Muscle layer of duodenum (tissue), 2 donors: ENCODE data around the gene GNA12.

Experiments
- H3K27ac ChIP-seq: one replicate; pipeline ENCODE4 v1.7.0; 2013; ENCODE audit warnings: mild to moderate bottlenecking, low read length
- H3K27me3 ChIP-seq: one replicate; pipeline ENCODE4 v1.7.0; 2013; ENCODE audit warnings: low read depth, mild to moderate bottlenecking, control low read depth, low read length
- H3K36me3 ChIP-seq, 2 donors: one replicate each; pipeline ENCODE4 v1.7.0; 2013; ENCODE audit warnings: low read length in 2 of 2, control low read depth in 1 of 2, mild to moderate bottlenecking in 1 of 2; ENCODE audit not compliant: insufficient read depth in 2 of 2, control insufficient read depth in 1 of 2
- H3K4me1 ChIP-seq, 2 donors: one replicate each; pipeline ENCODE4 v1.7.0; 2013; ENCODE audit warnings: low read length in 2 of 2, mild to moderate bottlenecking in 2 of 2, control low read depth in 1 of 2, moderate library complexity in 1 of 2; ENCODE audit not compliant: insufficient read depth in 2 of 2, control insufficient read depth in 1 of 2
- H3K4me3 ChIP-seq, 2 donors: one replicate each; pipeline ENCODE4 v1.7.0; 2013; ENCODE audit warnings: low read length in 2 of 2, low read depth in 1 of 2, mild to moderate bottlenecking in 1 of 2
- H3K9me3 ChIP-seq, 2 donors: one replicate each; pipeline ENCODE4 v1.7.0; 2013; ENCODE audit warnings: low read length in 2 of 2, control low read depth in 1 of 2, mild to moderate bottlenecking in 1 of 2; ENCODE audit not compliant: control insufficient read depth in 1 of 2
- donor health status: healthy.

Gene GNA12

DNA sequence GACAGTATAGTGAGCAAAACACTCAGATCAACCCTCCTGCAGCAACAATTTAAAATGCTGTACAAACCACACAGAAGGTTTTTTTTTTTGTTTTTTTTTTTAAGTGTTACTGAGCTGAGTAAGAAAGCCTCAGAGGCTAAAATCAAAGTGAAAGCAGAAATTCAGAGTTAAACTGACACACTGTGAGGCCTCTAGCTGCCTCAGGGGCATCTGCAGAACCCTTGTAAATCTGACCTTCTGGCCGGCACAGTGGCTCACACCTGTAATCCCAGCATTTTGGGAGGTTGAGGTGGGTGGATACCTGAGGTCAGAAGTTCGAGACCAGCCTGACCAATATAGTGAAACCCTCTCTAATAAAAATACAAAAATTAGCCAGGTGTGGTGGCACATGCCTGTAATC is 7.4 kb upstream of the GNA12 start:
- no peaks in the 10 kb centered on the region for H3K9me3 ChIP-seq
- H3K36me3 ChIP-seq: no peaks in the 10 kb centered on the region
- no peak overlapping the region for H3K27ac ChIP-seq
- H3K4me1 ChIP-seq: no peaks in the 10 kb centered on the region
- H3K4me3 ChIP-seq: no peak overlapping the region
- H3K27me3 ChIP-seq: no peaks in the 10 kb centered on the region

DNA sequence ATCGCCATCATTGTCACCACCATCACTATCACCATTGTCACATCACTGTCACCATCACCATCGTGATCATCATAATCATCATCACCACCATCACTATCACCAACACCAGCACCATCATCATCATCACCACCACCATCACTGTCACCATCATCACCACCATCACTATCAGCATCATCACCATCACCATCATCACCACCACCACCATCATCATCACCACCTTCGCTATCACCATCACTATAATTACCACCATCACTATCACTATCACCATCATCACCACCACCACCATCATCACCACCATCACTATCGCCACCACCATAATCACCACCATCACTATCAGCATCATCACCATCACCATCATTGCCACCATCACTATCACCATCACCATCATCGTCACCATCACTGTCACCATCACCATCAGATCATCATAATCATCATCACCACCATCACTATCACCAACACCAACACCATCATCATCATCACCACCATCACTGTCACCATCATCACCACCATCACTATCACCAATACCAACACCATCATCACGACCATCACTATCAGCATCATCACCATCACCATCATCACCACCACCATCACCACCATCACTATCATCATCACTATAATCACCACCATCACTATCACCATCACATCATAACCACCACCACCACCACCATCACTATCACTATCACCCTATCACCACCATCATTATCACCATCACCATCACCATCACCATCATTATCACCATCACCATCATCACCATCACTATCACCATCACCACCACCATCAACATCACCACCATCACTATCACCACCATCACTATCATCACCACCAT is 6.0 kb upstream of the GNA12 start:
- H3K36me3 ChIP-seq: no peaks in the 10 kb centered on the region
- H3K27me3 ChIP-seq: no peaks in the 10 kb centered on the region
- H3K4me3 ChIP-seq: no peak overlapping the region
- H3K9me3 ChIP-seq: no peaks in the 10 kb centered on the region
- no peaks in the 10 kb centered on the region for H3K4me1 ChIP-seq
- no peak overlapping the region for H3K27ac ChIP-seq

- no peak overlapping the region for H3K27ac ChIP-seq
- no peaks in the 10 kb centered on the region for H3K27me3 ChIP-seq
- peaks cover 0 to 19% of the 10 kb centered on the region in 2 donors for H3K4me1 ChIP-seq
- peak overlapping the region; percentile 64 to 74 for H3K4me3 ChIP-seq
- H3K9me3 ChIP-seq: no peaks in the 10 kb centered on the region
- H3K36me3 ChIP-seq: peaks cover 0 to 3% of the 10 kb centered on the region in 2 donors
Observed at GRCh38 chr7:2845034-2845592, 1.0 kb upstream of the GNA12 start.

DNA sequence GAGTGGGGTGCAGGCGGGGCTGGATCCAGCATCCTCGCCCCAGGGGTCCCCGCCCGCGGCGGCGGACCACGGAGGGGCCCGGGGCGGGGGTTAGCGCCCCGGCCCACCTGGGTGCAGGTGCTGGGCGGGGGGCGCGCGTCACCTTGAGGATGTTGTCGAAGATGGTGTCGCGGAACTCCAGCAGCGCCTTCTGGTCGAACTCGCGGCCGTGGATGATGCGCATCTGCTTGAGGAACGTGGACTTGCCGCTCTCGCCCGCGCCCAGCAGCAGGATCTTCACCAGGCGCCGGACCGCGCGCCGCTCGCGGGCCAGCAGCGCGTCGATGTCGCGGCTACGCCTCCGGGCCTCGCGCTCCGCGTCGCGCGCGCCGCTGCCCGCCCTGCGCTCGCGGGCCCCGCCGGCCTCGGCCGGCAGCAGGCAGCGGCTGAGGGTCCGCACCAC is 376 bp downstream of the GNA12 start:
- Histone ChIP-seq H3K4me1 (peaks cover 0 to 19% of the 10 kb centered on the region in 2 donors), H3K9me3 (no peaks in the 10 kb centered on the region), H3K36me3 (peaks cover 0 to 7% of the 10 kb centered on the region in 2 donors), H3K27me3 (no peaks in the 10 kb centered on the region), H3K27ac (no peak overlapping the region), H3K4me3 (peak overlapping the region; percentile 37 to 77)

DNA sequence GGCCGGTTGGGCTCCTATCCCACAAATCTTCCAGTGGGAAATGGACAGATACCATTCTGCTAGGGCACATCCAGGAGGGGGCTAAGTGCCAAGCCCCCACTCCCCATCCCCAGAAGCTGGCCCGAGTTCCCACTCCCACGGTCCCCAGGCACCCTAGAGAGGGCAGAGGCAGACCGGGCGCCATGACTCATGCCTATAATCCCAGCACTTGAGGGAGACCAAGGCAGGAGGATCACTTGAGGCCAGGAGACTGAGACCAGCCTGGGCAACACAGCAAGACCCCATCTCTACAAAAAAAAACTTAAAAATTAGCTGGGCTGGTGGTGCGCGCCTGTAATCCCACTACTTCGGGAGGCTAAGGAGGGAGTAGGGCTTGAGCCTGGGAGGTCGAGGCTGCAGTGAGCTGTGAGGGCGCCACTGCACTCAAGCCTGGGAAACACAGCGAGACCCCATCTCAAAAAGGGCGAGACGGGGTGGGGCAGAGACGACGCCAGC is 870 bp downstream of the GNA12 start:
- Histone ChIP-seq H3K27me3 (no peaks in the 10 kb centered on the region), H3K4me1 (peaks cover 0 to 19% of the 10 kb centered on the region in 2 donors), H3K4me3 (peak overlapping the region; percentile 37 to 77), H3K27ac (no peak overlapping the region), H3K9me3 (no peaks in the 10 kb centered on the region), H3K36me3 (peaks cover 0 to 7% of the 10 kb centered on the region in 2 donors)

DNA sequence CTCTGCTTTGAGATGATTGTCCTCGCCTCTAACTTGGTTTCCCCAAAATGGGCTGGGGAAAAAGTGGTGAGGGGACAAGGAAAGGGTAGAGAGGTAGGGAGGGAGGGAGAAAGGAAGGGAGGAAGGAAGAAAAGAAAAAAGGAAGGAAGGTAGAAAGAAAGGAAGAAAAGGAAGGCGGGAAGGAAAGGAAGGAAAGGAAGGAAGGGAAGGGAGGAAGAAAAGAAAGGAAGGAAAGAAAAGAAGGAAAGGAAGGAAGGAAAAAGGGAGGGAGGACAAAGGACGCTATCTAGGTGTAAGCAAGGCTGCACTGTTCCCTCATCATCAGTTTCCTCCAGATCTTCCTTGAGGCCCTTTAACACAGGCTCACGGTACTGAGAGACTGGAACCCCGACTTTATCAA is 2.2 kb downstream of the GNA12 start:
- peaks cover 0 to 26% of the 10 kb centered on the region in 2 donors for H3K4me1 ChIP-seq
- no peaks in the 10 kb centered on the region for H3K9me3 ChIP-seq
- H3K27me3 ChIP-seq: no peaks in the 10 kb centered on the region
- H3K27ac ChIP-seq: no peak overlapping the region
- H3K4me3 ChIP-seq: no peak overlapping the region
- peaks cover 0 to 7% of the 10 kb centered on the region in 2 donors for H3K36me3 ChIP-seq

- no peak overlapping the region for H3K4me3 ChIP-seq
- H3K9me3 ChIP-seq: no peaks in the 10 kb centered on the region
- H3K27me3 ChIP-seq: no peaks in the 10 kb centered on the region
- peaks cover 0 to 26% of the 10 kb centered on the region in 2 donors for H3K4me1 ChIP-seq
- H3K36me3 ChIP-seq: peaks cover 0 to 7% of the 10 kb centered on the region in 2 donors
- H3K27ac ChIP-seq: no peak overlapping the region
Observed at GRCh38 chr7:2840458-2840857, 3.6 kb downstream of the GNA12 start.

DNA sequence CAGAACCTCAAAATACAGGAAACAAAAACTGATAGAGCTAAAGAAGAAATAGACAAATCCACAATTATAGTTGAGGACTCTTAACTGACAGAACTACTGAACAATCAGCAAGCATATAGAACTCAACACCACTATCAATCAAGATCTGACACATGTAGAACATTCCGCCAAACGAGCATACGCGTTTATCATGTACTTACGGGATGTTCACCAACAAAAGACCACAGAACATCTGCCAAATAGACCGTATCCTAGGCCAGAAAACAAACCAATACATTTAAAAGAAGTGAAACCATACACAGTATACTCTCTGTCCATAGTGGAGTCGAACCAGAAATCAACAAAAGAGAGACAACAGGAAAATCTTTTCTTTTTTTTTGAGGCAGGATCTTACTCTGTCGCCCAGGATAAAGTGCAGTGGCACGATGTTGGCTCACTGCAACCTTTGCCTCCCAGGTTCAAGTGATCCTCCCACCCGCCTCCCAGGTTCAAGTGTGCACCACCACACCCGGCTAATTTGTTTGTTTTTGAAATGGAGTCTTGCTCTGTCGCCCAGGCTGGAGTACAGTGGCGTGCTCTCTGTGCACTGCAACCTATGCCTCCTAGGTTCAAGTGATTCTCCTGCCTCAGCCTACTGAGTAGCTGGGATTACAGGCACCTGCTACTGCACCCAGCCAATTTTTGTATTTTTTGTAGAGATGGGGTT is 5.1 kb downstream of the GNA12 start:
- no peaks in the 10 kb centered on the region for H3K9me3 ChIP-seq
- H3K27ac ChIP-seq: no peak overlapping the region
- H3K4me1 ChIP-seq: peaks cover 0 to 24% of the 10 kb centered on the region in 2 donors
- H3K4me3 ChIP-seq: no peak overlapping the region
- no peaks in the 10 kb centered on the region for H3K27me3 ChIP-seq
- H3K36me3 ChIP-seq: peaks cover 0 to 9% of the 10 kb centered on the region in 2 donors

- H3K9me3 ChIP-seq: no peaks in the 10 kb centered on the region
- peaks cover 0 to 9% of the 10 kb centered on the region in 2 donors for H3K36me3 ChIP-seq
- no peak overlapping the region for H3K4me3 ChIP-seq
- peaks cover 0 to 24% of the 10 kb centered on the region in 2 donors for H3K4me1 ChIP-seq
- H3K27ac ChIP-seq: no peak overlapping the region
- H3K27me3 ChIP-seq: no peaks in the 10 kb centered on the region
Observed at GRCh38 chr7:2838451-2838850, 5.7 kb downstream of the GNA12 start.

GRCh38 chr7:2837496-2837895 is 6.6 kb downstream of the GNA12 start:
- Histone ChIP-seq H3K9me3 (no peaks in the 10 kb centered on the region), H3K36me3 (peaks cover 0 to 9% of the 10 kb centered on the region in 2 donors), H3K27me3 (no peaks in the 10 kb centered on the region), H3K27ac (peak overlapping the region; percentile 12), H3K4me1 (peaks cover 0 to 14% of the 10 kb centered on the region in 2 donors), H3K4me3 (no peak overlapping the region)

- Histone ChIP-seq H3K9me3 (no peaks in the 10 kb centered on the region), H3K27ac (no peak overlapping the region), H3K4me1 (peaks cover 0 to 8% of the 10 kb centered on the region in 2 donors), H3K4me3 (no peak overlapping the region), H3K27me3 (no peaks in the 10 kb centered on the region), H3K36me3 (peaks cover 0 to 4% of the 10 kb centered on the region in 2 donors)
Observed at GRCh38 chr7:2834748-2835441, 9.2 kb downstream of the GNA12 start.
